Measurements from ENCODE around the gene CRIM1.

- TF ChIP-seq EZH2 (IDR thresholded peaks at IDR 0.05; ENCODE audit: low read length, missing control alignments): no peak
- no peak for TF ChIP-seq CTCF (conservative IDR thresholded peaks at IDR 0.05 in 1 of 2, IDR thresholded peaks at IDR 0.05 in 1 of 2; ENCODE audit: low read depth in 1 of 2, low read length in 2 of 2)
Observed at GRCh38 chr2:36483290-36483689, 127.7 kb downstream of the CRIM1 start.

Data from fibroblast of lung (primary cell).